Transverse colon (tissue), 4 donors: ENCODE results near the gene MDC1. TPM values are rescaled to one million over a fixed set of nuclear protein-coding genes. Genes with fewer than 3 reads are reported as not detected.

Experiments used
- DNase-seq: peaks from one replicate; pipeline ENCODE4 v3.0.0-alpha.2; 2019
- H3K27ac ChIP-seq, 4 donors: fragments of 200-600 bp; sonication (generic); 2 replicates each; pipeline ENCODE4 v1.5.1; 2016 to 2018; ENCODE audit warnings: inconsistent platforms in 4 of 4
- H3K27me3 ChIP-seq: fragments of 200-600 bp; sonication (generic); 2 replicates; pipeline ENCODE4 v1.5.1; 2017; ENCODE audit warnings: inconsistent platforms
- H3K36me3 ChIP-seq, 4 donors: fragments of 200-600 bp; sonication (generic); 2 replicates each; pipeline ENCODE4 v1.5.1; 2017 to 2019; ENCODE audit warnings: inconsistent platforms in 4 of 4
- H3K4me1 ChIP-seq, 4 donors: fragments of 200-600 bp; sonication (generic); 2 replicates each; pipeline ENCODE4 v1.5.1; 2017 to 2020; ENCODE audit warnings: inconsistent platforms in 4 of 4
- H3K4me3 ChIP-seq, 4 donors: fragments of 200-600 bp; sonication (generic); 1 replicate in 1 of 4; 2 replicates in 3 of 4; pipeline versions ENCODE4 v1.5.1 to v1.6.1; 2017 to 2019; ENCODE audit warnings: inconsistent platforms in 4 of 4
- H3K9me3 ChIP-seq, 2 donors: fragments of 200-600 bp; sonication (generic); 2 replicates each; pipeline ENCODE4 v1.5.1; 2017 to 2019; ENCODE audit warnings: inconsistent platforms in 2 of 2
- CTCF ChIP-seq, 5 experiments: fragments of 200-600 bp in 3 of 5; fragments of 450-650 bp in 2 of 5; sonication (generic) in 3 of 5; IDR thresholded peaks; 1 replicate in 2 of 5; 2 replicates in 3 of 5; pipeline ENCODE4 v1.5.1; 2016 to 2017; ENCODE audit warnings: antibody characterized with exemption in 5 of 5, inconsistent platforms in 3 of 5, mild to moderate bottlenecking in 2 of 5, moderate library complexity in 1 of 5
- EP300 ChIP-seq: sonication (generic); formaldehyde crosslinking; IDR thresholded peaks from one replicate; pipeline ENCODE4 v1.6.1; 2017; ENCODE audit warnings: antibody characterized with exemption, low read depth
- POLR2A ChIP-seq: fragments of 450-650 bp; IDR thresholded peaks from one replicate; pipeline ENCODE4 v1.6.1; 2016; ENCODE audit warnings: antibody characterized with exemption, mild to moderate bottlenecking, moderate library complexity
- POLR2AphosphoS5 ChIP-seq, 3 donors: sonication (generic); formaldehyde crosslinking; IDR thresholded peaks; one replicate each; pipeline ENCODE4 v1.6.1; 2016; ENCODE audit warnings: antibody characterized with exemption in 3 of 3
- WGBS, 2 donors: methylation state at CpG; one replicate each; pipeline ENCODE4 v1.1.5; 2018; ENCODE audit warnings: low coverage in 1 of 2; 5-methylcytosine and 5-hydroxymethylcytosine counted together
- in situ Hi-C, 4 donors: fragments of 200-750 bp; cut with MboI; loops; one replicate each; pipeline versions ENCODE4 v1.15.0 to v1.15.1; 2017; ENCODE audit warnings: low sequenced_read_pairs in 3 of 4, low pct_ligation_motif_present in 1 of 4, low pct_unique_long_range_greater_than_20kb in 1 of 4
- intact Hi-C: fragments of 100-400 bp; cut with DNase I; formaldehyde crosslinking; loops from one replicate; pipeline ENCODE4 v1.15.1; 2023; ENCODE audit warnings: low total_unique reads
- small RNA-seq, 4 donors: library from RNA; depleted of rRNA; stranded (forward); fragments of <200 nt; gene quantifications; one replicate each; pipeline ENCODE3, GENCODE V24; 2016
- total RNA-seq, 4 donors: library from RNA; depleted of rRNA; stranded (reverse); fragments of >200 nt; gene quantifications; one replicate each; pipeline ENCODE4 v1.1.0, GENCODE V29; 2016

MDC1 gene
- total RNA-seq, 4 donors from 2014 or later, result 3.1 to 13.5 (median 9.7) TPM

DNA sequence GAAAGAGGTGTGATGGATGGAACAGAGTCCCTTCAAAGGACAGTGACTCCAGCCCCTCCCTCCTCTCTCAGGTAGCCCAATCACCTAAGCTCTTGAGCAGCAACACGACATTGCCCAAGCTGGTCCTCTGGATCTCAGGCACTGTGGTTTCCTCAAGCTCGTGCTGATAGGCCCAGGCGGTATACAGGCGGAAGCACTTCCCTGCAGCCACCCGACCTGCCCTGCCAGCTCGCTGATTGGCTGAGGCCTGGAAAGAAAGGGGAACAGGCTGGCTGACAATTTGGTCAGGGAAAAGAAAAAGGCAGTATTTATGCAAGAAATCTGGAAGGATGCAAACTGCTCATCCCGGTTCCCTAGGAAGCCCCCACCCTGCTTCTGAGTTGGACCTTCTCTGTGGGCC lies 60.6 kb downstream of the MDC1 start:
- intact Hi-C loops, result no loop called here
- H3K27ac ChIP-seq, result no peak overlapping the region
- no peaks in the 10 kb centered on the region for H3K4me1 ChIP-seq
- in situ Hi-C loops, result no loop called here
- DNase-seq, result no peak
- 86% methylated on average over 6 of the region's 7 CpGs; no CpG with 5 or more reads in 1 of the 2 donors for WGBS, 2 donors
- H3K4me3 ChIP-seq, result no peak overlapping the region
- TF ChIP-seq POLR2AphosphoS5 (IDR thresholded peaks at IDR 0.05) (no peak), CTCF (IDR thresholded peaks at IDR 0.05) (no peak), POLR2A (no peak), EP300 (no peak)
- no peaks in the 10 kb centered on the region for H3K9me3 ChIP-seq
- peaks cover 0 to 70% (median 35%) of the 10 kb centered on the region in 4 donors for H3K36me3 ChIP-seq
- no peaks in the 10 kb centered on the region for H3K27me3 ChIP-seq

DNA sequence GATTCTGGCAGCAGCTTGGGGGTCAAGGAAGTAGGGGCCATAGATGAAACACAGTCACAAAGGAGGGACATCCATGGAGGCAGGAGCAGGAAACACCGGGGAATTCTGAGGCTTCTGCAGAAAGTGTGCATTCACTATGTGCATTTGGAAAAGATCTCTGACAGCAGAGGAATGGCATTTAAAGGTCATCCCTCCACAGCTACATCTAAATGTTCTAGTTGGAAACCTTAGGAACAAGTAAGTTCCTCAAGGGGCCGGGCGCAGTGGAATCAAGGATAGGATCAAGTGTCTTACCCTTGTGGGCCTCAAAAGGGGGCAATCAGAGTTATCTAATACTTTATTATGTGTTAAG lies 61.4 kb downstream of the MDC1 start:
- H3K4me3 ChIP-seq, result no peak overlapping the region
- DNase-seq, result no peak
- in situ Hi-C loops (no loop called here), intact Hi-C loops (no loop called here)
- 96 to 100% methylated on average over 2 to 3 of the region's 3 CpGs for WGBS, 2 donors
- no peak for TF ChIP-seq CTCF (IDR thresholded peaks at IDR 0.05)
- TF ChIP-seq EP300, result no peak
- TF ChIP-seq POLR2A, result no peak
- no peaks in the 10 kb centered on the region for H3K27me3 ChIP-seq
- H3K36me3 ChIP-seq, result peaks cover 0 to 73% (median 34%) of the 10 kb centered on the region in 4 donors
- no peaks in the 10 kb centered on the region for H3K4me1 ChIP-seq
- H3K27ac ChIP-seq, result no peak overlapping the region
- H3K9me3 ChIP-seq, result no peaks in the 10 kb centered on the region

GRCh38 chr6:30654798-30655742 lies 62.0 kb downstream of the MDC1 start:
- Histone ChIP-seq H3K9me3 (no peaks in the 10 kb centered on the region), H3K27me3 (no peaks in the 10 kb centered on the region), H3K36me3 (peaks cover 0 to 69% (median 32%) of the 10 kb centered on the region in 4 donors), H3K27ac (no peak overlapping the region), H3K4me3 (no peak overlapping the region), H3K4me1 (no peaks in the 10 kb centered on the region)
- no peak for DNase-seq
- intact Hi-C loops (no loop called here), in situ Hi-C loops (no loop called here)
- TF ChIP-seq POLR2AphosphoS5 (IDR thresholded peaks at IDR 0.05), result no peak
- no peak for TF ChIP-seq EP300
- TF ChIP-seq POLR2A, result no peak
- TF ChIP-seq CTCF (IDR thresholded peaks at IDR 0.05), result no peak
- WGBS, 2 donors, result 91 to 97% methylated on average over 8 to 19 of the region's 19 CpGs

GRCh38 chr6:30651143-30651542 lies 65.9 kb downstream of the MDC1 start:
- H3K27ac ChIP-seq, result no peak overlapping the region
- DNase-seq, result no peak
- H3K36me3 ChIP-seq, result peaks cover 0 to 52% (median 23%) of the 10 kb centered on the region in 4 donors
- WGBS, 2 donors, result 86 to 89% methylated on average over 10 to 12 of the region's 12 CpGs
- in situ Hi-C loops (no loop called here), intact Hi-C loops (no loop called here)
- no peak overlapping the region for H3K4me3 ChIP-seq
- H3K4me1 ChIP-seq, result peaks cover 10 to 24% (median 20%) of the 10 kb centered on the region in 4 donors
- no peaks in the 10 kb centered on the region for H3K27me3 ChIP-seq
- TF ChIP-seq EP300 (no peak), POLR2AphosphoS5 (IDR thresholded peaks at IDR 0.05) (no peak), CTCF (IDR thresholded peaks at IDR 0.05) (no peak), POLR2A (no peak)
- no peaks in the 10 kb centered on the region for H3K9me3 ChIP-seq

Small RNA genes within 50 kb of the gene (small RNA-seq; reads per million reads assigned to genes)
- 0 reads per million in 4 donors for gene RF00019
- 0 reads per million in 4 donors for gene RN7SL353P

Other genes with a start within 250 kb of the MDC1 start
- gene HLA-E, start 227.8 kb downstream of the MDC1 start, total RNA-seq, result 100 to 1,000 TPM; 248 to 610 (median 493) TPM
- 10 to 100 TPM; 13.5 to 34.1 (median 20.7) TPM for gene GNL1, start 160.8 kb downstream of the MDC1 start, total RNA-seq
- 10 to 100 TPM in 1 of 4 donors, 1 to 10 TPM in 3; 2.2 to 10.1 (median 5.0) TPM for gene PRR3, start 160.0 kb downstream of the MDC1 start, total RNA-seq
- gene ABCF1, start 145.8 kb downstream of the MDC1 start, total RNA-seq, result 10 to 100 TPM; 33.0 to 52.0 (median 40.1) TPM
- 10 to 100 TPM; 35.5 to 62.5 (median 53.8) TPM for gene PPP1R10, start 100.0 kb downstream of the MDC1 start, total RNA-seq
- 10 to 100 TPM in 3 of 4 donors, 1 to 10 TPM in 1; 6.0 to 61.9 (median 39.4) TPM for gene MRPS18B, start 99.4 kb downstream of the MDC1 start, total RNA-seq
- 100 to 1,000 TPM in 1 of 4 donors, 10 to 100 TPM in 3; 10.6 to 174 (median 22.2) TPM for gene ATAT1, start 90.4 kb downstream of the MDC1 start, total RNA-seq
- gene C6orf136, start 70.1 kb downstream of the MDC1 start, total RNA-seq, result 100 to 1,000 TPM in 1 of 4 donors, 10 to 100 TPM in 3; 49.1 to 301 (median 63.5) TPM
- 100 to 1,000 TPM in 1 of 4 donors, 10 to 100 TPM in 3; 37.8 to 144 (median 41.3) TPM for gene DHX16, start 44.3 kb downstream of the MDC1 start, total RNA-seq
- 10 to 100 TPM; 11.5 to 46.0 (median 14.9) TPM for gene PPP1R18, start 30.6 kb downstream of the MDC1 start, total RNA-seq
- 10 to 100 TPM in 1 of 4 donors, 1 to 10 TPM in 2, not detected in 1; 2.7 to 13.8 (median 2.7) TPM for gene NRM, start 26.3 kb downstream of the MDC1 start, total RNA-seq
- 100 to 1,000 TPM in 3 of 4 donors, 10 to 100 TPM in 1; 77.1 to 128 (median 106) TPM for gene TUBB, start 3.1 kb upstream of the MDC1 start, total RNA-seq
- 100 to 1,000 TPM; 123 to 146 (median 139) TPM for gene FLOT1, start 25.4 kb upstream of the MDC1 start, total RNA-seq
- gene IER3, start 27.3 kb upstream of the MDC1 start, total RNA-seq, result 100 to 1,000 TPM in 1 of 4 donors, 10 to 100 TPM in 3; 21.1 to 100 (median 84.6) TPM
- 100 to 1,000 TPM; 149 to 322 (median 230) TPM for gene DDR1, start 167.2 kb upstream of the MDC1 start, total RNA-seq
- gene GTF2H4, start 190.9 kb upstream of the MDC1 start, total RNA-seq, result 10 to 100 TPM in 1 of 4 donors, 1 to 10 TPM in 3; 2.0 to 44.5 (median 6.8) TPM
- 10 to 100 TPM; 13.1 to 64.7 (median 25.8) TPM for gene VARS2, start 197.0 kb upstream of the MDC1 start, total RNA-seq
- not detected for gene SFTA2, start 214.9 kb upstream of the MDC1 start, total RNA-seq
- gene MUCL3, start 223.7 kb upstream of the MDC1 start, total RNA-seq, result under 1 TPM in 2 of 4 donors, not detected in 2; 0.16 to 0.41 TPM